Nephron progenitor cell (in vitro differentiated cells): ENCODE results near the gene POP4.

Experiments
- DNase-seq: peaks from one replicate; pipeline ENCODE4 v3.0.0; 2021
- H3K27ac Mint-ChIP-seq: 2 replicates; pipeline ENCODE4 v1.8.0; 2021; ENCODE audit warnings: mild to moderate bottlenecking, moderate library complexity, mixed read lengths
- H3K27me3 Mint-ChIP-seq: 2 replicates; pipeline ENCODE4 v1.8.0; 2021; ENCODE audit warnings: mild to moderate bottlenecking, low read depth, mixed read lengths; ENCODE audit not compliant: poor library complexity
- H3K36me3 Mint-ChIP-seq: 2 replicates; pipeline ENCODE4 v1.8.0; 2021; ENCODE audit warnings: low read depth, mixed read lengths
- H3K4me1 Mint-ChIP-seq: 2 replicates; pipeline ENCODE4 v1.8.0; 2021; ENCODE audit warnings: mixed read lengths
- H3K4me3 Mint-ChIP-seq: 2 replicates; pipeline ENCODE4 v1.8.0; 2021; ENCODE audit warnings: mild to moderate bottlenecking, moderate library complexity, mixed read lengths
- H3K9me3 Mint-ChIP-seq: 2 replicates; pipeline ENCODE4 v1.8.0; 2021; ENCODE audit warnings: mild to moderate bottlenecking, moderate library complexity, mixed read lengths
- TF ChIP-seq, protein P1 (sequence below): fragments of 200-600 bp; sonication (generic); IDR thresholded peaks from 2 replicates; pipeline ENCODE4 v1.5.0; 2021; ENCODE audit warnings: antibody characterized with exemption

POP4 gene

GRCh38 chr19:29574510-29574909, 31.6 kb upstream of the POP4 start:
- no peak overlapping the region for H3K27ac Mint-ChIP-seq

DNA sequence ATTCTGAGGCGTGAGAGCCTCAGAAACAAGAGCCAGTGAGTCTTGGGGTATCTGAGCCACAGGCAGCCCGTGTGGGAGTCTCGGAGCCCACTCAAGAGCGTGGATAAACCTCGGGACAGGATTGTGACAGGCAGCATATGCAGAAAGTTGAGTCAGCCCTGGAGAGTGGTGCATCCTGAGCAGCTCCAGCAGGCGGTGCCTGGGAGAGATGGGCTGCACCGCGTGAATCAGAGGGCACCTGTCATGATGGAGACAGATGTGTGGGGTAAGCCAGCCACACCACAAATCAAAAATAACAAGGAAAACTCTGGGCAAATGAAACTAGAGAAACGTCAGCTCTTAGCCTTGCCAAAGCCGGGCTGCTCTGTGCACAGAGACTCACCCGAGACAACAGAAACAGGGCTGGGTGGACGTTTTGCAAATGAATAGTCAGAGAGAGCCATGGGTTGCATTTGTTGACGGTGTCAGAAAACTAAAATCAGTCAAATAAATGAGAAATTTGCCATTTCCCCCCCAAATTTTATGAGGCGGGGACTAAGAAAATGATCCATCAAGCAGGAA, 30.0 kb upstream of the POP4 start:
- Mint-ChIP-seq H3K4me3 (no peak overlapping the region), H3K36me3 (no peaks in the 10 kb centered on the region), H3K27ac (no peak overlapping the region), H3K9me3 (peaks cover 4% of the 10 kb centered on the region), H3K27me3 (peaks cover 85% of the 10 kb centered on the region), H3K4me1 (peaks cover 18% of the 10 kb centered on the region)
- TF ChIP-seq, protein P1, sequence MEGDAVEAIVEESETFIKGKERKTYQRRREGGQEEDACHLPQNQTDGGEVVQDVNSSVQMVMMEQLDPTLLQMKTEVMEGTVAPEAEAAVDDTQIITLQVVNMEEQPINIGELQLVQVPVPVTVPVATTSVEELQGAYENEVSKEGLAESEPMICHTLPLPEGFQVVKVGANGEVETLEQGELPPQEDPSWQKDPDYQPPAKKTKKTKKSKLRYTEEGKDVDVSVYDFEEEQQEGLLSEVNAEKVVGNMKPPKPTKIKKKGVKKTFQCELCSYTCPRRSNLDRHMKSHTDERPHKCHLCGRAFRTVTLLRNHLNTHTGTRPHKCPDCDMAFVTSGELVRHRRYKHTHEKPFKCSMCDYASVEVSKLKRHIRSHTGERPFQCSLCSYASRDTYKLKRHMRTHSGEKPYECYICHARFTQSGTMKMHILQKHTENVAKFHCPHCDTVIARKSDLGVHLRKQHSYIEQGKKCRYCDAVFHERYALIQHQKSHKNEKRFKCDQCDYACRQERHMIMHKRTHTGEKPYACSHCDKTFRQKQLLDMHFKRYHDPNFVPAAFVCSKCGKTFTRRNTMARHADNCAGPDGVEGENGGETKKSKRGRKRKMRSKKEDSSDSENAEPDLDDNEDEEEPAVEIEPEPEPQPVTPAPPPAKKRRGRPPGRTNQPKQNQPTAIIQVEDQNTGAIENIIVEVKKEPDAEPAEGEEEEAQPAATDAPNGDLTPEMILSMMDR = no peak
- no peak for DNase-seq

More at GRCh38 chr19:29574510-29574909, 31.6 kb upstream of the POP4 start:
- Mint-ChIP-seq H3K9me3 (no peaks in the 10 kb centered on the region), H3K36me3 (no peaks in the 10 kb centered on the region), H3K4me1 (peaks cover 22% of the 10 kb centered on the region), H3K4me3 (no peak overlapping the region), H3K27me3 (peaks cover 86% of the 10 kb centered on the region)
- TF ChIP-seq, protein P1 = no peak
- no peak for DNase-seq

DNA sequence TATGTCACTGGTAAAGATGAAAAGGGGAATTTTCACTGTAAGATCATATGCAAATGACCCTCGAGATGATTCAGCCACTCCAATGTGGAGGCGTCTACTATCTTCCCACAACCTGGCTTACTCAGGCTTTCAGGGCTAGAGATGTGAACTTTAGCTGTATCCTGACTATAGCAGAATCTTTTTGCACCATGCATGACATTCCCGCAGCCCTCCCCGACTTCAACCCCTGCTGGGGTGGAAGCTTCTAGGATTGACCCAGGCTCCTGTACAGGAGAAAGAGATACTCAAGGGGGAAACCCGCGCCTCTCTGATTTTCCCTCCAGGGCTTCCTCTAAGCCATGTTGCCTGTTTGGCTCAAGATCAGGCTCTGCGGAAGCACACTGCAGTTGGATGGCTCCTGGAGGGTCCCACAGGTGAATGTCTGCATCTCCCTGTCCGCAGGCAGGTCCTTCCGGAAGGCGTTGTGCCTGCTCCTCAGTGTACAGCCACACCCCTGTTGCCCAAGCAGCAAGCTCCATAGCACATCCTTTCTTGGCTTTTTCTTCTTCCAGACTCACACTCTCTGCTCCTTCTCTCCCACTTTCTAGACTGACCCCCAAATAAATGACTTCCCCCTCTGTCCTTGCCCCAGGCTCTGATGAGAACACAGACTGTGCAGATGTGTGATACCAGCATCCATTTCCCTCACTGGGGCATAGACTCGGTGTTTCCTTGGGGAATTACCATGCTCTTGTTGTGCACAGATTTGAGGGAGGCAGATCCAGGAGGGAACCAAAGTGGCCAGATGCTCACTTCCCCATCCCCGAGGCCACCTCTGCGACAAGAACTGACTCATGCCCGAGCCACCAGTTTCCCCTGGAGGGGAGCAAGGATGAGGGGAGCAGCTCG, 29.1 kb upstream of the POP4 start:
- no peak for DNase-seq
- H3K4me3 Mint-ChIP-seq = no peak overlapping the region
- TF ChIP-seq, protein P1 = no peak
- peaks cover 10% of the 10 kb centered on the region for H3K9me3 Mint-ChIP-seq
- peaks cover 79% of the 10 kb centered on the region for H3K27me3 Mint-ChIP-seq
- H3K4me1 Mint-ChIP-seq = peaks cover 10% of the 10 kb centered on the region
- no peak overlapping the region for H3K27ac Mint-ChIP-seq
- H3K36me3 Mint-ChIP-seq = no peaks in the 10 kb centered on the region

DNA sequence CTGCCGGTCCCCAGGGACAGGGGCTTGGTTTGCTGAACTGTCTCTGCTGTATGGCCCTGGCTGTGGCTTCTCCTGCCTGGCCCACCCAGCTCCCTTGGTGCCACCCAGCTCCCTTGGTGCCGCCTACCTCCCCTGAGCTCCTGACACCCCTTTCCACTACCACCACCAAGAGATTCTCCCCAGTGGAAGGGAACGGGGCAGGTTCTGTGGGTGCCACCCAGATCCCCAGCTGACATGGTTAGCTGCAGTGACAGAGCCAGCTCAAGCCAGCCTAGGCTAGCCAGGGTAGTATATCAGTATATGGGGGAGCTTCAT, 28.5 kb upstream of the POP4 start:
- no peak overlapping the region for H3K27ac Mint-ChIP-seq
- TF ChIP-seq, protein P1 = no peak
- no peak overlapping the region for H3K4me3 Mint-ChIP-seq
- no peak for DNase-seq
- no peaks in the 10 kb centered on the region for H3K36me3 Mint-ChIP-seq
- H3K27me3 Mint-ChIP-seq = peaks cover 74% of the 10 kb centered on the region
- peaks cover 12% of the 10 kb centered on the region for H3K4me1 Mint-ChIP-seq
- peaks cover 10% of the 10 kb centered on the region for H3K9me3 Mint-ChIP-seq

DNA sequence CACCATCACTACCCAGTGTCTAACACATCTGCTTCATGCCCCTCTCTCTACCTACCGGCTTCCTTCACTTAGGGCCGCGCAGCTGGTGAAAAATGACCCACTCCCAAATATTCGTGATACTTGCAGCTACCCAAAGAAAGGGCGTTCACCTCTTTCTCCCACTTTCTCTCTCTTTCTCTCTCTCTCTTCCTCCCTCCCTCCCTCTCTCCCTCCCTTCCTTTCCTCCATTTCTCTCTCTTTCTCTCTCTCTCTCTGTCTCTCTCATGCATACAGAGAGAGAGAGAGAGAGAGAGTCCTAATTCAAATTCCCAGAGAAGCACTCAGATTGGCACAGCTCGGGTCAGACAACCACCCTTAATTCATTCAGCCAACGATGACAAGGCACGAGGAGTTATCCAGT, 27.7 kb upstream of the POP4 start:
- Mint-ChIP-seq H3K36me3 (no peaks in the 10 kb centered on the region), H3K9me3 (peaks cover 10% of the 10 kb centered on the region), H3K4me1 (peaks cover 19% of the 10 kb centered on the region), H3K27ac (no peak overlapping the region), H3K4me3 (no peak overlapping the region), H3K27me3 (peaks cover 67% of the 10 kb centered on the region)
- DNase-seq = no peak
- TF ChIP-seq, protein P1 = no peak
